HEK293T (cell line): ENCODE results near the gene FOXG1.

ENCODE experiments used
- CTCF ChIA-PET: fragments of 350-600 bp; formaldehyde crosslinking; extraction: SDS; loops from one replicate; lab custom pipeline; 2021; ENCODE audit warnings: antibody characterized with exemption, inconsistent platforms; lab: Yijun Ruan, JAX
- POLR2A ChIA-PET: fragments of 350-600 bp; formaldehyde crosslinking; extraction: SDS; loops from one replicate; lab custom pipeline; 2020; ENCODE audit warnings: antibody characterized with exemption, inconsistent platforms; lab: Yijun Ruan, JAX
- DNase-seq: peaks from one replicate; pipeline ENCODE4 v3.0.0; 2012; ENCODE audit warnings: mixed read lengths; ENCODE audit errors: extremely low spot score
- ARNT ChIP-seq: fragments of 450-650 bp; IDR thresholded peaks from 2 replicates; pipeline ENCODE4 v1.6.1; 2017; ENCODE audit warnings: mild to moderate bottlenecking
- BHLHE40 ChIP-seq: fragments of 450-650 bp; IDR thresholded peaks from 2 replicates; pipeline ENCODE4 v1.6.1; 2016; ENCODE audit warnings: mild to moderate bottlenecking, moderate library complexity, borderline replicate concordance
- CTBP1 ChIP-seq: fragments of 450-650 bp; IDR thresholded peaks from 2 replicates; pipeline ENCODE4 v1.6.1; 2016; ENCODE audit warnings: borderline replicate concordance
- ELF4 ChIP-seq: fragments of 450-650 bp; IDR thresholded peaks from 2 replicates; pipeline ENCODE4 v1.6.1; 2017; ENCODE audit warnings: antibody characterized with exemption
- FOXA1 ChIP-seq: fragments of 450-650 bp; IDR thresholded peaks from 2 replicates; pipeline ENCODE4 v1.6.1; 2016; ENCODE audit warnings: mild to moderate bottlenecking
- FOXK2 ChIP-seq: fragments of 450-650 bp; IDR thresholded peaks from 2 replicates; pipeline ENCODE4 v1.6.1; 2016; ENCODE audit warnings: mild to moderate bottlenecking
- FOXM1 ChIP-seq: fragments of 450-650 bp; IDR thresholded peaks from 2 replicates; pipeline ENCODE4 v1.6.1; 2017; ENCODE audit warnings: mild to moderate bottlenecking, borderline replicate concordance
- HDGF ChIP-seq: fragments of 450-650 bp; IDR thresholded peaks from 2 replicates; pipeline ENCODE4 v1.6.1; 2017; ENCODE audit warnings: antibody characterized with exemption, borderline replicate concordance
- L3MBTL2 ChIP-seq: fragments of 450-650 bp; conservative IDR thresholded peaks from 2 replicates; pipeline ENCODE4 v1.6.1; 2016; ENCODE audit warnings: mild to moderate bottlenecking
- LEF1 ChIP-seq: fragments of 450-650 bp; IDR thresholded peaks from 2 replicates; pipeline ENCODE4 v1.6.1; 2017; ENCODE audit warnings: mild to moderate bottlenecking, borderline replicate concordance
- NFRKB ChIP-seq: fragments of 450-650 bp; IDR thresholded peaks from 2 replicates; pipeline ENCODE4 v1.6.1; 2016; ENCODE audit warnings: mild to moderate bottlenecking, moderate library complexity
- PKNOX1 ChIP-seq: fragments of 450-650 bp; IDR thresholded peaks from 2 replicates; pipeline ENCODE4 v1.6.1; 2016
- SP1 ChIP-seq: fragments of 450-650 bp; IDR thresholded peaks from 2 replicates; pipeline ENCODE4 v1.6.1; 2017
- SUZ12 ChIP-seq: fragments of 450-650 bp; IDR thresholded peaks from 2 replicates; pipeline ENCODE4 v1.6.1; 2016; ENCODE audit warnings: mild to moderate bottlenecking
- TARDBP ChIP-seq: fragments of 450-650 bp; IDR thresholded peaks from 2 replicates; pipeline ENCODE4 v1.6.1; 2016
- ZNF384 ChIP-seq: fragments of 450-650 bp; IDR thresholded peaks from 2 replicates; pipeline ENCODE4 v1.6.1; 2016

FOXG1 gene

DNA sequence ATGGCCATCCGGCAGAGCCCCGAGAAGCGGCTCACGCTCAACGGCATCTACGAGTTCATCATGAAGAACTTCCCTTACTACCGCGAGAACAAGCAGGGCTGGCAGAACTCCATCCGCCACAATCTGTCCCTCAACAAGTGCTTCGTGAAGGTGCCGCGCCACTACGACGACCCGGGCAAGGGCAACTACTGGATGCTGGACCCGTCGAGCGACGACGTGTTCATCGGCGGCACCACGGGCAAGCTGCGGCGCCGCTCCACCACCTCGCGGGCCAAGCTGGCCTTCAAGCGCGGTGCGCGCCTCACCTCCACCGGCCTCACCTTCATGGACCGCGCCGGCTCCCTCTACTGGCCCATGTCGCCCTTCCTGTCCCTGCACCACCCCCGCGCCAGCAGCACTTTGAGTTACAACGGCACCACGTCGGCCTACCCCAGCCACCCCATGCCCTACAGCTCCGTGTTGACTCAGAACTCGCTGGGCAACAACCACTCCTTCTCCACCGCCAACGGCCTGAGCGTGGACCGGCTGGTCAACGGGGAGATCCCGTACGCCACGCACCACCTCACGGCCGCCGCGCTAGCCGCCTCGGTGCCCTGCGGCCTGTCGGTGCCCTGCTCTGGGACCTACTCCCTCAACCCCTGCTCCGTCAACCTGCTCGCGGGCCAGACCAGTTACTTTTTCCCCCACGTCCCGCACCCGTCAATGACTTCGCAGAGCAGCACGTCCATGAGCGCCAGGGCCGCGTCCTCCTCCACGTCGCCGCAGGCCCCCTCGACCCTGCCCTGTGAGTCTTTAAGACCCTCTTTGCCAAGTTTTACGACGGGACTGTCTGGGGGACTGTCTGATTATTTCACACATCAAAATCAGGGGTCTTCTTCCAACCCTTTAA is 1.5 kb downstream of the FOXG1 start:
- TF ChIP-seq L3MBTL2, result no peak; the same call in 1 of the 2 replicates
- TF ChIP-seq FOXK2, result no peak
- no peak for TF ChIP-seq SUZ12
- TF ChIP-seq ARNT, result no peak
- TF ChIP-seq CTBP1, result 0 out of 2 replicates have a peak, but pooled peaks have one; percentile 27
- peak; percentile 45 for DNase-seq
- ChIA-PET POLR2A (interaction anchor here (1.1 to 1.7 kb wide), 3 partner anchors 9 to 14 kb away, joined by 4 to 9 read pairs (median 4); no protein-coding TSS in a partner anchor), CTCF (interaction anchor here (0.8 to 1.0 kb wide), 2 partner anchors 11 to 1436 kb away, joined by 3 read pairs; no protein-coding TSS in a partner anchor)

- POLR2A ChIA-PET, result interaction anchor here (1.2 kb wide), 1 partner anchor 12 kb away, joined by 3 read pairs; no protein-coding TSS in a partner anchor
- no peak for DNase-seq
- CTCF ChIA-PET, result no interaction called here
- TF ChIP-seq ELF4 (no peak), L3MBTL2 (no peak), ARNT (no peak), BHLHE40 (no peak), PKNOX1 (no peak), CTBP1 (no peak), TARDBP (no peak), NFRKB (no peak), LEF1 (no peak), FOXM1 (no peak), FOXK2 (no peak), SP1 (no peak), ZNF384 (no peak), HDGF (no peak), SUZ12 (no peak), FOXA1 (no peak)
Observed at GRCh38 chr14:28769276-28769880, 2.8 kb downstream of the FOXG1 start.

- ChIA-PET CTCF (no interaction called here), POLR2A (interaction anchor here (1.2 kb wide), 1 partner anchor 13 kb away, joined by 3 read pairs; no protein-coding TSS in a partner anchor)
- no peak for DNase-seq
- no peak for TF ChIP-seq HDGF
- TF ChIP-seq FOXK2, result no peak
- no peak for TF ChIP-seq FOXA1
Observed at GRCh38 chr14:28770061-28770460, 3.5 kb downstream of the FOXG1 start.

- no peak for DNase-seq
- CTCF ChIA-PET, result interaction anchor here (0.7 kb wide), 1 partner anchor 10 kb away, joined by 4 read pairs; no protein-coding TSS in a partner anchor
- TF ChIP-seq SP1 (no peak), ZNF384 (peak; percentile 93)
- POLR2A ChIA-PET, result interaction anchor here (0.9 kb wide), 1 partner anchor 9 kb away, joined by 4 read pairs; no protein-coding TSS in a partner anchor
Observed at GRCh38 chr14:28770630-28771029, 4.0 kb downstream of the FOXG1 start.

- CTCF ChIA-PET, result interaction anchor here (0.7 kb wide), 1 partner anchor 10 kb away, joined by 4 read pairs; no protein-coding TSS in a partner anchor
- POLR2A ChIA-PET, result interaction anchor here (0.9 kb wide), 1 partner anchor 10 kb away, joined by 4 read pairs; no protein-coding TSS in a partner anchor
- TF ChIP-seq PKNOX1, result peak; percentile 74
- no peak for TF ChIP-seq ELF4
- no peak for DNase-seq
Observed at GRCh38 chr14:28771168-28771567, 4.6 kb downstream of the FOXG1 start.

- CTCF ChIA-PET, result interaction anchor here (0.9 kb wide), 1 partner anchor 1044 kb away, joined by 4 read pairs; no protein-coding TSS in a partner anchor
- no peak for DNase-seq
- no peak for TF ChIP-seq FOXK2
- no peak for TF ChIP-seq LEF1
- no peak for TF ChIP-seq ARNT
- no peak for TF ChIP-seq PKNOX1
- TF ChIP-seq CTBP1, result no peak
- TF ChIP-seq BHLHE40, result no peak
- TF ChIP-seq HDGF, result no peak
- no peak for TF ChIP-seq ZNF384
- TF ChIP-seq ELF4, result no peak
- no peak for TF ChIP-seq FOXM1
- no peak for TF ChIP-seq SP1
- no peak for TF ChIP-seq TARDBP
- POLR2A ChIA-PET, result interaction anchor here (0.8 to 2.8 kb wide), 2 partner anchors 10 to 16 kb away, joined by 3 to 7 read pairs; no protein-coding TSS in a partner anchor
Observed at GRCh38 chr14:28772613-28773012, 6.0 kb downstream of the FOXG1 start.
